ENCODE data around the gene R3HDM2.
A peak's percentile ranks its signal among the peaks of the same experiment; 100 is the strongest.

R3HDM2 gene

DNA sequence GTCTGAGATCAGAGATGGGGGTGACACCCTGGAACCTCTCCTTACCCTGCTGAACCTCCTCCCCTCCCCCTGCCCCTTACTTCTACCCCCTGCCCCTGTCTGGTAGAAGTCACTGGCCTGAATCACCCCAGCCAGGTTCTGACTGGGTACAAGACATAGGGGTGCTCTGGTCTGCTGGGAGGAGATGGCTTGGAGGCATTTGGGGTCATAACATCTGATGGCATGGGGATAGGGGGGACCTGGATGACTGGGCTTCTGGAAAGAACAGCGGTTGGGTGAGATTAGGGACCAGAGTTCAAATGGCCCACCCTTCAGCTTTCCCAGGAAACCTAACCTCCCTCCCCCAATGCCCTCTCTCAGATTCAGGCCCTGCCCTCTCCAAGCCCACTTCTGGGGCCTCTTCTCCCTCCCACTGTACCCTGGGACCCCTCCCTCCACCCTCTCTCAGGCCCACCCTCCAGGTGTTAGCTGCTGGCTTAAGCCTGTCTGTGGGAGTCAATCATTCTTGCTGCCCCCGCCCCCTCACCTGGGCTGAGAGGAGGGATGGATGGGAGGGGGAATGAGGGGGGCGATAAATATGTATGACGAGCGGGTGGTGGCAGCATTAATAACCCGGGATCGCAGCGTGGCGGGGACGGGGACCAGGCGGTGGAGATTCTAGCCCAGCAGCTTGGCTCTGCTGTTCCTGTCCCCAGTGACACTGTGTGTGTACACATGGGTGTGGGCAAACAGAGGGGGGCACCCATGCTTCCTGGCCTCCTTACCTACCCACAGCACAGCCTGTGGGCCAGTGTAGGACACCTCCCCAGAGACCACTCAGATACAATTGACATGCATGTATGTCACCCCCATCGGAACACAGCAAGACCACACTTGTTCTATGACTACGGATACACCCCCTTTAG is 208.3 kb downstream of the R3HDM2 start:
- Mint-ChIP-seq H3K4me1 (peaks cover 37% of the 10 kb centered on the region), H3K27ac (no peak overlapping the region), H3K4me3 (no peak overlapping the region), H3K9me3 (no peaks in the 10 kb centered on the region), H3K36me3 (peaks cover 1% of the 10 kb centered on the region), H3K27me3 (peaks cover 100% of the 10 kb centered on the region)
- DNase-seq = no peak
- CTCF ChIA-PET = interaction anchor here (11.0 to 13.5 kb wide), 2 partner anchors 9 to 18 kb away, joined by 115 to 281 read pairs; a partner anchor contains a TSS

DNA sequence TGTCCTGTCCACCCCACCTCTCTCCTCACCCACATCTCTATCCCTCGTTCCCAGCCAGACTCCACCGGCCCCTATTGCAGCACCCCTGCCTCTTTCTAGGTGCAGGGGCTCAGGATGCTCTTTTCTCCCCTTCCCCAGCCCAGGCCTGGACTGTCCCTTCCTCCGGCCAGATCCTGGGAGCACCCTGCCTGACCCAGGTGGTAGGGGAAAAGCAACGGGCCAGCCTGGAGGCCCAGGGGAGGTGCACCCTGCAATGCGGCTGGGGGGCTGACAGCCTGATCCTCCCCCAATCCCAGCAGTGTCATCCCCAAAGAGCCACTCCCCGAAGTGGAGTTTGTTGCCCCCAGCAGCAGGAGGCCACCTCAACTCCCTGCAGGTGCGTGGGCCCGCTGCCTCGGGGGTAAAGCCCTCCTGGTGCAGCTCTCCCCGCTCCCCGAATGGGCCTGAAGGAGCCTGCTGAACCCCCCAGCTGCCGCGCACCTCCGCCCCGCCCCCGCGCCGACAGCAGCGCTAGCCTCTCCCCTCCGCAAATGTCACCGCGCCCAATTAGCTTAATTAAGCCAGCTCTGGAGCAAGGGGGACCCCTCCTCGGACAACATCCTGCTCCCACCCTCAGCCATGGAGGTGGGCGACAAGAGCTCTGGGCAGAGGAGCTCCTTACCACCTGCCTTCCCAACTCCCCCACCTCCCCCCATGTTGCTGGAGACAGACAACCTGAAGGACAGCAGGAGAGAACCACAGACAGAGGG is 209.5 kb downstream of the R3HDM2 start:
- Mint-ChIP-seq H3K36me3 (peaks cover 1% of the 10 kb centered on the region), H3K4me1 (peaks cover 32% of the 10 kb centered on the region), H3K27me3 (peaks cover 98% of the 10 kb centered on the region), H3K9me3 (no peaks in the 10 kb centered on the region), H3K27ac (no peak overlapping the region), H3K4me3 (no peak overlapping the region)
- CTCF ChIA-PET = interaction anchor here (13.5 kb wide), 1 partner anchor 19 kb away, joined by 281 read pairs; a partner anchor contains a TSS
- DNase-seq = no peak

DNA sequence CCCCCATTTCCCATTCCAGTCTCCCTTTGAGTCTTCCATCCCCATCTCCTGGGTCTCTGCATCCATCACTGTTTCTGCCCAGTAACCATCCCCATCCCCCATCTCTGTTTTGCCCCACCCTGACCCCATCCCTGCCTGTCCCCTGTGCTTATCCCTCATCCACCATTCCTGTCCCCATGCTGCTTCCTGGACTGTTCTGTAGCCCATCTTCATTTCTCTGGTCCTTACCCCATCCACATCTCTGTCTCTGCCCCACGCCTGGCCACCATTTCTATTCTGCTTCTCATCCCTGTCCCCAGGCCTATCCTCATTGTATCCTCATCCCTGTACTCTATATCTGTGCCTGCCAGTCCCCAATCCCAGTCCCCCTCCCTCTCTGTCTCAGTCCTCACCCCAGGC is 210.1 kb downstream of the R3HDM2 start:
- H3K9me3 Mint-ChIP-seq = no peaks in the 10 kb centered on the region
- peaks cover 30% of the 10 kb centered on the region for H3K4me1 Mint-ChIP-seq
- H3K27ac Mint-ChIP-seq = no peak overlapping the region
- CTCF ChIA-PET = no interaction called here
- DNase-seq = no peak
- peaks cover 98% of the 10 kb centered on the region for H3K27me3 Mint-ChIP-seq
- H3K36me3 Mint-ChIP-seq = peaks cover 1% of the 10 kb centered on the region
- H3K4me3 Mint-ChIP-seq = no peak overlapping the region

DNA sequence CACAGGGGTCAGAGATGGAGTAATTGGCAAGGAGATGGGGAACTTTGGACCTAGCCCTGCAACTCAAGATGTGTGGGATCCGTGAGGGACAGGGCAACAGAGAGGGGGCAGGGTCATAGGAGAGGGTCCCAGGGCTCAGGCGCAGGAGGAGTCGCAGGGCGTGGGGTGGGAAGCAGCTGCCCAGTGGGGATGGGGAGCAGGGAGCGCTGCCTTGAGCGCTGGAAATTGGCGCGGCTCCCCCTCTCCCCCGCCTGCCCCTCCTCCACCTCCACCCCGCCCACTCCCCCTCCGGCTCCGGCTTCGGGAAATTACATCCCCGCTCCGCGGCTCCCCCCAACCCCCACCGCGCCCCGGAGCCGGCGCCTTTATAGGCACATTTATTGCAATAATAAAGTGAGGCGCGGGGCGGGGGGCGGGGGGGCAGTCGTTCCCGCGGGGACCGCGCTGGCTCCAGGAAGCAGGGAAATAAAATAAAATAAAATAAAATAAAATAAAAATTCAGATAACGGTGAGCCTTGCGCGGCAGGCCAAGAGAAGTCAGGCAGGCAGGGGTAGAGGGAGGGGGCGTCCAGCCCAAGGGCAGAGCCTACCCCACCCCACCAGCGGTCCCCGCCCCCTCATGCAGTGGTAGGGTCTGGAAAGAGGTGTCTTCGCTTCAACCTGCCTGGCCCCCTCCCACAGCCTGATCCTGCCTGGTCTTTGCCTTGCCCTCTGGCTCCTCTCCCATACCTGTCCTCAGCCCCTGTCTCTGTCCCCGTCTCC is 210.7 kb downstream of the R3HDM2 start:
- DNase-seq = no peak
- Mint-ChIP-seq H3K27me3 (peaks cover 98% of the 10 kb centered on the region), H3K27ac (no peak overlapping the region), H3K4me1 (peaks cover 31% of the 10 kb centered on the region), H3K36me3 (no peaks in the 10 kb centered on the region), H3K9me3 (no peaks in the 10 kb centered on the region), H3K4me3 (no peak overlapping the region)
- CTCF ChIA-PET = interaction anchor here (1.3 to 10.5 kb wide), 2 partner anchors 9 to 22 kb away, joined by 3 to 318 read pairs; partner anchors contain the start of gene SHMT2

GRCh38 chr12:57219205-57219992 is 211.4 kb downstream of the R3HDM2 start:
- peaks cover 32% of the 10 kb centered on the region for H3K4me1 Mint-ChIP-seq
- no peaks in the 10 kb centered on the region for H3K9me3 Mint-ChIP-seq
- DNase-seq = no peak
- H3K27ac Mint-ChIP-seq = no peak overlapping the region
- H3K4me3 Mint-ChIP-seq = no peak overlapping the region
- H3K36me3 Mint-ChIP-seq = no peaks in the 10 kb centered on the region
- peaks cover 98% of the 10 kb centered on the region for H3K27me3 Mint-ChIP-seq
- CTCF ChIA-PET = interaction anchor here (1.3 to 10.5 kb wide), 2 partner anchors 10 to 23 kb away, joined by 3 to 318 read pairs; partner anchors contain the start of gene SHMT2

GRCh38 chr12:57218030-57218853 is 212.6 kb downstream of the R3HDM2 start:
- Mint-ChIP-seq H3K4me3 (peak overlapping the region; percentile 72), H3K27ac (no peak overlapping the region), H3K9me3 (no peaks in the 10 kb centered on the region), H3K27me3 (peaks cover 98% of the 10 kb centered on the region), H3K4me1 (peaks cover 39% of the 10 kb centered on the region), H3K36me3 (no peaks in the 10 kb centered on the region)
- CTCF ChIA-PET = interaction anchor here (1.1 to 10.5 kb wide), 2 partner anchors 11 to 24 kb away, joined by 3 to 318 read pairs; partner anchors contain the start of gene SHMT2
- DNase-seq = no peak

- CTCF ChIA-PET = interaction anchor here (1.1 to 10.5 kb wide), 3 partner anchors 12 to 236 kb away, joined by 3 to 318 read pairs (median 16); partner anchors contain the start of gene SHMT2
- Mint-ChIP-seq H3K9me3 (no peaks in the 10 kb centered on the region), H3K4me3 (peak overlapping the region; percentile 72), H3K27ac (no peak overlapping the region), H3K36me3 (no peaks in the 10 kb centered on the region), H3K27me3 (peaks cover 98% of the 10 kb centered on the region), H3K4me1 (peaks cover 37% of the 10 kb centered on the region)
- no peak for DNase-seq
Observed at GRCh38 chr12:57216921-57217879, 213.6 kb downstream of the R3HDM2 start.

DNA sequence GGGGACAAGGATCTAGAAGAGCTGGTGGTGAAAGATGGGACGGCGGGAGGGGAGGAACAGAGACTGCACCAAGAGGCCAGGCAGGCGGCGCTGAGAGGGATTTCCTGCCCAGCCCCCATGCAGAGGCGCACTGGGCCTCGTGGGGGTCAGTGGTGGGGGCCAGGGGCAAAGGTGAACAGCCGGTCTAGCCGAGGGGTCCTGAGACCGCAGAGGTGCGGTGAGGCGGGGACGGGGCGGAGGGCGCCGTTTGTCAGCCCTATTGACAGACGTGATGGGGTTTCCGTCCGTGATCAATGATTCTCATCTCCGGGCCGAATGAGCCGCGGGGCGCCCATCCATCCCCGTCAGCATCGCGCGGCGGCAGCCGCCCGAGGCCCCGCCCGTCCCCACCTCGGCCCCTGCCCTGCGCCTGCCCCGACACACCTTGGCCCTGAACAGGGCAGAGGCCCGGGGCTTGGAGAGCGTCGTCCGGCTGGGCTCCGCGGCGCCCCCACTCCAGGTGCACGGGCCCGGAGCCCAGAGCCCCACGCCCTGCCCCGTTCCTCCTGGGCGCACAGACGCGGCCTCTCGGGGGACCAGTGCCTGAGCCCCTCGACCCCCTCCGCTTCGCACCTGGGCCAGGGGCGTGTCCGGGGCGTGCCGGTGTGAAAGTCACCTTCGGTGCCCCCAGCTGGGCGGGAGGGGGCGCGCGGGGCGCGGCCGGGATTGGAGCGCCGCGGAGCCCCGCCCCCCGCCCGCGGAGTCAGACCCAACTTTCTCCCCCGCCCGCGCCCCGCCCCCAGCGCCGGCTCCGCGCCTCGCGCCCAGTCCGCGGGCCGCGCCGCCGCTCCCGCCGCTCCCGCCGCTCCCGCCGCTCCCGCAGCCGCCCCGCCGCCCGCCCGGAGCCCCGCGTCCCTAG is 214.6 kb downstream of the R3HDM2 start, which contains the start of gene NXPH4:
Gene NXPH4 (plus strand): TSS at position 781 of the 898 bp plus-strand sequence. CDS start 176 bp downstream, outside the sequence.
- peak within 1 kb of the TSS; percentile 16 for H3K27ac Mint-ChIP-seq

GRCh38 chr12:57215668-57216013 is 215.2 kb downstream of the R3HDM2 start:
- CTCF ChIA-PET = interaction anchor here (1.0 to 10.5 kb wide), 4 partner anchors 12 to 237 kb away, joined by 3 to 318 read pairs (median 66); partner anchors contain the start of gene SHMT2
- Mint-ChIP-seq H3K27me3 (peaks cover 84% of the 10 kb centered on the region), H3K4me3 (peak overlapping the region; percentile 66), H3K27ac (peak overlapping the region; percentile 16), H3K9me3 (no peaks in the 10 kb centered on the region), H3K36me3 (no peaks in the 10 kb centered on the region), H3K4me1 (peaks cover 37% of the 10 kb centered on the region)
- peak; percentile 60 for DNase-seq

More for the DNA sequence above, 214.6 kb downstream of the R3HDM2 start, which contains the start of gene NXPH4:
- peak; percentile 77 for DNase-seq
- H3K4me3 Mint-ChIP-seq = peak within 1 kb of the TSS; percentile 72
- peaks cover 89% of the 10 kb centered on the region for H3K27me3 Mint-ChIP-seq
- H3K36me3 Mint-ChIP-seq = no peaks in the 10 kb centered on the region
- H3K9me3 Mint-ChIP-seq = no peaks in the 10 kb centered on the region
- CTCF ChIA-PET = interaction anchor here (3.5 to 10.5 kb wide), 3 partner anchors 12 to 237 kb away, joined by 16 to 318 read pairs (median 115); partner anchors contain the start of gene SHMT2
- peaks cover 37% of the 10 kb centered on the region for H3K4me1 Mint-ChIP-seq

DNA sequence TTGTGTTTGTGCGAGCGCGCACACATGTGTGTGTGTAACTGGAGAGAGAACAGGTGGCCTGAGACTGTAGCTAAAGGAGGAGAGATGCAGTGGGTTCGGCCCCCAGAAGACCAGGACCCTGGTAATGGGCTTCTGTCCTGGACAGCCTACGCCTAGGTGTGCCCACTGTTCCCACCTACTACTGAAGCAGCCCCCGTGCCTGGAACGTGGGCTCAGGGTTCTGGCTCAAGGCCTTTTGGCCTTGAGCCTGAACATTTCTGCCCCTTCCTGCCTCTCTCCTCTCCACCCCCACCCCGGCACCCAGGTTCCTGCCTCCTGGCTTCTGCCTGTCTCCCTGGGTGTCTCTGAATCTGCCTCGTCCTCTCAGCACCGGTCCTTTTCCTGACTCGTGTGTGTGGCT is 215.8 kb downstream of the R3HDM2 start:
- DNase-seq = no peak
- no peaks in the 10 kb centered on the region for H3K36me3 Mint-ChIP-seq
- H3K9me3 Mint-ChIP-seq = no peaks in the 10 kb centered on the region
- no peak overlapping the region for H3K27ac Mint-ChIP-seq
- peaks cover 37% of the 10 kb centered on the region for H3K4me1 Mint-ChIP-seq
- CTCF ChIA-PET = interaction anchor here (1.0 to 10.5 kb wide), 8 partner anchors 13 to 238 kb away, joined by 3 to 318 read pairs (median 16); partner anchors contain the start of genes SHMT2 and STAC3
- H3K27me3 Mint-ChIP-seq = peaks cover 81% of the 10 kb centered on the region
- no peak overlapping the region for H3K4me3 Mint-ChIP-seq
